ENCODE results near the gene COL4A3.
A peak's percentile ranks its signal among the peaks of the same experiment; 100 is the strongest.

COL4A3 gene

GRCh38 chr2:227296671-227297405 is 132.4 kb downstream of the COL4A3 start:
- DNase-seq = no peak

- DNase-seq = no peak
These were observed 137.1 kb downstream of the COL4A3 start for GRCh38 chr2:227301523-227301922.

- DNase-seq = no peak
These were observed 144.4 kb downstream of the COL4A3 start for GRCh38 chr2:227308784-227309183.

- DNase-seq = no peak
These were observed 146.3 kb downstream of the COL4A3 start for GRCh38 chr2:227310756-227311110.

- no peak for DNase-seq
These were observed 147.6 kb downstream of the COL4A3 start for GRCh38 chr2:227311861-227312506.

- no peak for DNase-seq
These were observed 148.2 kb downstream of the COL4A3 start for GRCh38 chr2:227312579-227312978.

- no peak for DNase-seq
These were observed 148.9 kb downstream of the COL4A3 start for GRCh38 chr2:227313310-227313709.

GRCh38 chr2:227317834-227318233 is 153.4 kb downstream of the COL4A3 start:
- DNase-seq = no peak

GRCh38 chr2:227320305-227321094 is 156.1 kb downstream of the COL4A3 start:
- DNase-seq = no peak

GRCh38 chr2:227322530-227323205 is 158.2 kb downstream of the COL4A3 start:
- no peak for DNase-seq

- DNase-seq = no peak
These were observed 159.4 kb downstream of the COL4A3 start for GRCh38 chr2:227323818-227324217.

GRCh38 chr2:227324642-227324994 is 160.2 kb downstream of the COL4A3 start:
- DNase-seq = peak; percentile 3

- peak; percentile 95 for DNase-seq
These were observed 160.8 kb downstream of the COL4A3 start, which contains the start of gene MFF for GRCh38 chr2:227324995-227325838. TSS of gene MFF (plus strand) at chr2:227325251. CDS start at chr2:227330666, 5,415 bp downstream.

GRCh38 chr2:227325839-227326195 is 161.4 kb downstream of the COL4A3 start:
- no peak for DNase-seq

GRCh38 chr2:227326783-227327182 is 162.4 kb downstream of the COL4A3 start:
- DNase-seq = no peak

- DNase-seq = peak; percentile 53
These were observed 171.3 kb downstream of the COL4A3 start for GRCh38 chr2:227335713-227336112.

- DNase-seq = no peak
These were observed 173.0 kb downstream of the COL4A3 start for GRCh38 chr2:227337442-227337841.

GRCh38 chr2:227339098-227339599 is 174.7 kb downstream of the COL4A3 start:
- no peak for DNase-seq

GRCh38 chr2:227340106-227340505 is 175.7 kb downstream of the COL4A3 start:
- no peak for DNase-seq

GRCh38 chr2:227341553-227341952 is 177.1 kb downstream of the COL4A3 start:
- no peak for DNase-seq

GRCh38 chr2:227344231-227344630 is 179.8 kb downstream of the COL4A3 start:
- DNase-seq = no peak

GRCh38 chr2:227347117-227347516 is 182.7 kb downstream of the COL4A3 start:
- no peak for DNase-seq

Measured in activated CD4-positive, alpha-beta T cell treated with anti-CD3 and anti-CD28 coated beads, Interleukin-2, Interleukin-6, amounts not matched to agents 100 ng/mL and 50 ng/mL, durations not matched to agents 16 hours and 8 hours (primary cell).